ENCODE measurements around the gene ARID2. TPM values are rescaled to one million over a fixed set of nuclear protein-coding genes. Genes with fewer than 3 reads are reported as not detected.

Gene ARID2
- total and polyA plus RNA-seq, 7 experiments from 2014 or later, result 11.7 to 61.0 (median 48.3) TPM

- intact Hi-C loops (cut with micrococcal nuclease), result no loop called here
- H3K4me3 Mint-ChIP-seq, result no peak overlapping the region
- Histone ChIP-seq H3K4me3 (ENCODE audit: low read length) (no peak overlapping the region), H3K27me3 (ENCODE audit: control insufficient read depth in 2 of 2, insufficient read depth in 2 of 2, low read length in 2 of 2) (no peaks in the 10 kb centered on the region), H3K36me3 (ENCODE audit: control insufficient read depth in 2 of 3, insufficient read depth in 3 of 3, low read length in 3 of 3) (no peaks in the 10 kb centered on the region), H3K27ac (ENCODE audit: low read depth, low read length) (no peak overlapping the region), H3K9me3 (ENCODE audit: control insufficient read depth in 2 of 3, low read length in 3 of 3) (no peaks in the 10 kb centered on the region), H3K4me1 (ENCODE audit: control insufficient read depth in 2 of 2, insufficient read depth in 2 of 2, low read length in 2 of 2) (no peaks in the 10 kb centered on the region)
- H3K4me1 Mint-ChIP-seq, result peaks cover 0 to 18% (median 0%) of the 10 kb centered on the region in 7 donors
- H3K27ac Mint-ChIP-seq, result no peak overlapping the region
- ChIA-PET CTCF (interaction anchor here (0.6 kb wide), 2 partner anchors 98 to 122 kb away, joined by 3 read pairs; no protein-coding TSS in a partner anchor), POLR2A (no interaction called here)
- no peak for DNase-seq
- H3K36me3 Mint-ChIP-seq, result peaks cover 3 to 32% (median 24%) of the 10 kb centered on the region in 5 donors
- no peak for ATAC-seq
- H3K27me3 Mint-ChIP-seq, result no peaks in the 10 kb centered on the region
- peaks cover 0 to 23% (median 5%) of the 10 kb centered on the region in 11 donors for H3K9me3 Mint-ChIP-seq
These were observed 24.5 kb upstream of the ARID2 start for GRCh38 chr12:45704968-45705367.

- intact Hi-C loops (cut with micrococcal nuclease), result no loop called here
- Mint-ChIP-seq H3K36me3 (peaks cover 3 to 32% (median 24%) of the 10 kb centered on the region in 5 donors), H3K9me3 (peaks cover 0 to 19% (median 5%) of the 10 kb centered on the region in 11 donors), H3K27me3 (no peaks in the 10 kb centered on the region), H3K4me3 (no peak overlapping the region), H3K4me1 (peaks cover 0 to 18% (median 0%) of the 10 kb centered on the region in 7 donors), H3K27ac (peak overlapping the region in 1 of 9 donors; percentile 32)
- ChIA-PET POLR2A (no interaction called here), CTCF (interaction anchor here (0.6 kb wide), 1 partner anchor 122 kb away, joined by 3 read pairs; no protein-coding TSS in a partner anchor)
- no peak for ATAC-seq
- Histone ChIP-seq H3K4me3 (ENCODE audit: low read length) (no peak overlapping the region), H3K27ac (ENCODE audit: low read depth, low read length) (no peak overlapping the region), H3K36me3 (ENCODE audit: control insufficient read depth in 2 of 3, insufficient read depth in 3 of 3, low read length in 3 of 3) (no peaks in the 10 kb centered on the region), H3K4me1 (ENCODE audit: control insufficient read depth in 2 of 2, insufficient read depth in 2 of 2, low read length in 2 of 2) (no peaks in the 10 kb centered on the region), H3K9me3 (ENCODE audit: control insufficient read depth in 2 of 3, low read length in 3 of 3) (no peaks in the 10 kb centered on the region), H3K27me3 (ENCODE audit: control insufficient read depth in 2 of 2, insufficient read depth in 2 of 2, low read length in 2 of 2) (no peaks in the 10 kb centered on the region)
- DNase-seq, result no peak
These were observed 24.1 kb upstream of the ARID2 start for GRCh38 chr12:45705404-45705803.

GRCh38 chr12:45707241-45707857, 22.2 kb upstream of the ARID2 start:
- ATAC-seq (no peak), DNase-seq (no peak)
- H3K4me1 Mint-ChIP-seq, result peaks cover 0 to 18% (median 2%) of the 10 kb centered on the region in 7 donors
- H3K27ac Mint-ChIP-seq, result no peak overlapping the region
- Histone ChIP-seq H3K27me3 (ENCODE audit: control insufficient read depth in 2 of 2, insufficient read depth in 2 of 2, low read length in 2 of 2) (no peaks in the 10 kb centered on the region), H3K4me3 (ENCODE audit: low read length) (no peak overlapping the region), H3K9me3 (ENCODE audit: control insufficient read depth in 2 of 3, low read length in 3 of 3) (no peaks in the 10 kb centered on the region), H3K36me3 (ENCODE audit: control insufficient read depth in 2 of 3, insufficient read depth in 3 of 3, low read length in 3 of 3) (no peaks in the 10 kb centered on the region), H3K27ac (ENCODE audit: low read depth, low read length) (no peak overlapping the region), H3K4me1 (ENCODE audit: control insufficient read depth in 2 of 2, insufficient read depth in 2 of 2, low read length in 2 of 2) (no peaks in the 10 kb centered on the region)
- peaks cover 0 to 7% (median 0%) of the 10 kb centered on the region in 11 donors for H3K9me3 Mint-ChIP-seq
- ChIA-PET POLR2A (interaction anchor here (0.8 kb wide), 1 partner anchor 13 kb away, joined by 3 read pairs; no protein-coding TSS in a partner anchor), CTCF (no interaction called here)
- H3K4me3 Mint-ChIP-seq, result no peak overlapping the region
- intact Hi-C loops (cut with micrococcal nuclease), result no loop called here
- H3K27me3 Mint-ChIP-seq, result no peaks in the 10 kb centered on the region
- H3K36me3 Mint-ChIP-seq, result peaks cover 0 to 33% (median 24%) of the 10 kb centered on the region in 5 donors

- ChIA-PET POLR2A (no interaction called here), CTCF (interaction anchor here (1.0 kb wide), 1 partner anchor 8 kb away, joined by 3 read pairs; no protein-coding TSS in a partner anchor)
- ATAC-seq (no peak), DNase-seq (no peak)
- no peaks in the 10 kb centered on the region for H3K27me3 Mint-ChIP-seq
- H3K4me3 ChIP-seq (ENCODE audit: low read length), result no peak overlapping the region
- no peaks in the 10 kb centered on the region for H3K27me3 ChIP-seq (ENCODE audit: control insufficient read depth in 2 of 2, insufficient read depth in 2 of 2, low read length in 2 of 2)
- H3K27ac Mint-ChIP-seq, result no peak overlapping the region
- H3K4me3 Mint-ChIP-seq, result no peak overlapping the region
- peaks cover 3 to 22% (median 8%) of the 10 kb centered on the region in 7 donors for H3K4me1 Mint-ChIP-seq
- H3K9me3 Mint-ChIP-seq, result peaks cover 0 to 7% (median 0%) of the 10 kb centered on the region in 11 donors
- H3K9me3 ChIP-seq (ENCODE audit: control insufficient read depth in 2 of 3, low read length in 3 of 3), result no peaks in the 10 kb centered on the region
- H3K4me1 ChIP-seq (ENCODE audit: control insufficient read depth in 2 of 2, insufficient read depth in 2 of 2, low read length in 2 of 2), result no peaks in the 10 kb centered on the region
- intact Hi-C loops (cut with micrococcal nuclease), result no loop called here
- H3K27ac ChIP-seq (ENCODE audit: low read depth, low read length), result no peak overlapping the region
- peaks cover 0 to 31% (median 20%) of the 10 kb centered on the region in 5 donors for H3K36me3 Mint-ChIP-seq
- no peaks in the 10 kb centered on the region for H3K36me3 ChIP-seq (ENCODE audit: control insufficient read depth in 2 of 3, insufficient read depth in 3 of 3, low read length in 3 of 3)
These were observed 21.1 kb upstream of the ARID2 start for GRCh38 chr12:45708363-45708762.

- Histone ChIP-seq H3K4me1 (ENCODE audit: control insufficient read depth in 2 of 2, insufficient read depth in 2 of 2, low read length in 2 of 2) (no peaks in the 10 kb centered on the region), H3K9me3 (ENCODE audit: control insufficient read depth in 2 of 3, low read length in 3 of 3) (no peaks in the 10 kb centered on the region), H3K27ac (ENCODE audit: low read depth, low read length) (no peak overlapping the region), H3K36me3 (ENCODE audit: control insufficient read depth in 2 of 3, insufficient read depth in 3 of 3, low read length in 3 of 3) (no peaks in the 10 kb centered on the region), H3K27me3 (ENCODE audit: control insufficient read depth in 2 of 2, insufficient read depth in 2 of 2, low read length in 2 of 2) (no peaks in the 10 kb centered on the region), H3K4me3 (ENCODE audit: low read length) (no peak overlapping the region)
- H3K4me1 Mint-ChIP-seq, result peaks cover 8 to 28% (median 12%) of the 10 kb centered on the region in 7 donors
- DNase-seq (no peak), ATAC-seq (no peak)
- no peaks in the 10 kb centered on the region for H3K27me3 Mint-ChIP-seq
- H3K36me3 Mint-ChIP-seq, result peaks cover 0 to 34% (median 18%) of the 10 kb centered on the region in 5 donors
- intact Hi-C loops (cut with micrococcal nuclease), result no loop called here
- ChIA-PET POLR2A (no interaction called here), CTCF (interaction anchor here (0.6 to 1.0 kb wide), 2 partner anchors 9 to 411 kb away, joined by 3 to 4 read pairs; no protein-coding TSS in a partner anchor)
- H3K4me3 Mint-ChIP-seq, result no peak overlapping the region
- peaks cover 0 to 6% (median 0%) of the 10 kb centered on the region in 11 donors for H3K9me3 Mint-ChIP-seq
- no peak overlapping the region for H3K27ac Mint-ChIP-seq
These were observed 20.6 kb upstream of the ARID2 start for GRCh38 chr12:45708901-45709300.

- Histone ChIP-seq H3K36me3 (ENCODE audit: control insufficient read depth in 2 of 3, insufficient read depth in 3 of 3, low read length in 3 of 3) (no peaks in the 10 kb centered on the region), H3K4me1 (ENCODE audit: control insufficient read depth in 2 of 2, insufficient read depth in 2 of 2, low read length in 2 of 2) (no peaks in the 10 kb centered on the region), H3K27ac (ENCODE audit: low read depth, low read length) (no peak overlapping the region), H3K9me3 (ENCODE audit: control insufficient read depth in 2 of 3, low read length in 3 of 3) (no peaks in the 10 kb centered on the region), H3K4me3 (ENCODE audit: low read length) (no peak overlapping the region), H3K27me3 (ENCODE audit: control insufficient read depth in 2 of 2, insufficient read depth in 2 of 2, low read length in 2 of 2) (no peaks in the 10 kb centered on the region)
- DNase-seq (no peak), ATAC-seq (no peak)
- intact Hi-C loops (cut with micrococcal nuclease), result no loop called here
- Mint-ChIP-seq H3K9me3 (peaks cover 0 to 2% (median 0%) of the 10 kb centered on the region in 11 donors), H3K4me1 (peaks cover 3 to 20% (median 17%) of the 10 kb centered on the region in 7 donors), H3K27me3 (no peaks in the 10 kb centered on the region), H3K36me3 (peaks cover 0 to 23% (median 0%) of the 10 kb centered on the region in 5 donors), H3K27ac (no peak overlapping the region), H3K4me3 (no peak overlapping the region)
- ChIA-PET CTCF (no interaction called here), POLR2A (no interaction called here)
These were observed 17.2 kb upstream of the ARID2 start for GRCh38 chr12:45712319-45712718.

- intact Hi-C loops (cut with micrococcal nuclease), result no loop called here
- Histone ChIP-seq H3K4me3 (ENCODE audit: low read length) (no peak overlapping the region), H3K27ac (ENCODE audit: low read depth, low read length) (no peak overlapping the region), H3K9me3 (ENCODE audit: control insufficient read depth in 2 of 3, low read length in 3 of 3) (no peaks in the 10 kb centered on the region), H3K27me3 (ENCODE audit: control insufficient read depth in 2 of 2, insufficient read depth in 2 of 2, low read length in 2 of 2) (no peaks in the 10 kb centered on the region), H3K36me3 (ENCODE audit: control insufficient read depth in 2 of 3, insufficient read depth in 3 of 3, low read length in 3 of 3) (no peaks in the 10 kb centered on the region), H3K4me1 (ENCODE audit: control insufficient read depth in 2 of 2, insufficient read depth in 2 of 2, low read length in 2 of 2) (no peaks in the 10 kb centered on the region)
- Mint-ChIP-seq H3K36me3 (peaks cover 0 to 19% (median 0%) of the 10 kb centered on the region in 5 donors), H3K4me1 (peaks cover 3 to 26% (median 22%) of the 10 kb centered on the region in 7 donors), H3K27ac (no peak overlapping the region), H3K4me3 (no peak overlapping the region), H3K27me3 (no peaks in the 10 kb centered on the region), H3K9me3 (peaks cover 0 to 2% (median 0%) of the 10 kb centered on the region in 11 donors)
- CTCF ChIA-PET, result no interaction called here
- POLR2A ChIA-PET, result no interaction called here
- DNase-seq (no peak), ATAC-seq (no peak)
These were observed 16.4 kb upstream of the ARID2 start for GRCh38 chr12:45713078-45713477.

All from naive thymus-derived CD4-positive, alpha-beta T cell (primary cell).